GM12892 (cell line): ENCODE data around the gene CPSF2.

Experiments
- DNase-seq: peaks from one replicate; pipeline ENCODE4 v3.0.0; 2011; ENCODE audit not compliant: insufficient read length
- FAIRE-seq: peaks from 2 replicates; lab custom pipeline; 2011; peaks lifted over from hg19 to GRCh38; lab: Jason Lieb, UNC
- POLR2A ChIP-seq: IDR thresholded peaks from 2 replicates; pipeline ENCODE4 v1.6.1; 2011; ENCODE audit warnings: low read depth, low read length, control low read depth
- POLR2AphosphoS5 ChIP-seq: IDR thresholded peaks from 2 replicates; pipeline ENCODE4 v1.6.1; 2011; ENCODE audit warnings: low read depth, low read length, control low read depth
- TAF1 ChIP-seq: IDR thresholded peaks from 2 replicates; pipeline ENCODE4 v1.6.1; 2011; ENCODE audit warnings: low read depth, mild to moderate bottlenecking, control low read depth, low read length, borderline replicate concordance

CPSF2 gene

DNA sequence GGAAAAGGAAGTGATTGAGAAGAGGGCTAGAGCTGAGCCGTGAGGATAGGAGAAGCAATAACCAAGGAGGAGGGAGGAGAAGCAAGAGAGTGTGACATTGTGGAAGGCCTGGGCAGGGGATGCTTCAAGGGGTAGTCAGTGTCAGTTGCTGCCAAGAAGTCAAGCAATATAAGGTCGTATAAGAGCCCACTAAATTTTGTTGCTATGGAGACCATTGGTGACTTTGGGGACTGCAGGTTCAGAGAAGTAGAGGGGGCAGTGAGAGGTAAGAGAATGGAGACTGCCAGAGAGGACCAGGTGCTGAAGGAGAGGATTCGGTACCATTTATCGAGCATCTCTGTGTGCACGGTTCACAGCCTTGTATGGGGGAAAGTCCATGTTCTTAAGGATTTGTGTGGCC, 12.3 kb upstream of the CPSF2 start:
- no peak for DNase-seq
- FAIRE-seq: no peak

DNA sequence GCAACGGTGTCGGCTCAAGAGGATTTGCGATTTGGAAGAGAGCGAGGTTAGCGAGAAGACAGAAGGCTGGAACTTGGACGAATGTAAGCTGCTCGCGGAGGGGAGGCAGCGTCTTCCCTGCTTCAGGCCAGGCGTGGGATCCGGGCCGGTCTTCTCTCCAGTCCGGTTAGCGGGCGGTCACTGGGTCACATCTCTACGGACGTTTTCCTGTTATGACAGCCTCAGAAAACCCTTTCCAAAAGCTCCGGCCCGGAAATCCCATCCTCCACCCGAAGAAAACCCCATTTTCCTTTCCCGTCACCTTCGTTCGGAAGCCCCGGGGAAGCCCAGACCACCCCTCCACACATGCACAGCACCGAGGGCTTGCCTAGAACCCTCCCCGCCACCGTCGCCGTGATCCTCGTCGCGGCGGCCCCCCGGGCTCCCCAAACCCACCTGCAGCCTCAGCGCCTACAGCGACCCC, 531 bp upstream of the CPSF2 start:
- FAIRE-seq: no peak
- TF ChIP-seq POLR2A: no peak; the same call in 1 of the 2 replicates
- peak; percentile 73 for TF ChIP-seq POLR2AphosphoS5
- TF ChIP-seq TAF1: peak; percentile 40; the same call in 1 of the 2 replicates
- DNase-seq: no peak

More for the DNA sequence above, 12.3 kb upstream of the CPSF2 start:
- TF ChIP-seq POLR2AphosphoS5 (no peak), POLR2A (no peak), TAF1 (no peak)

DNA sequence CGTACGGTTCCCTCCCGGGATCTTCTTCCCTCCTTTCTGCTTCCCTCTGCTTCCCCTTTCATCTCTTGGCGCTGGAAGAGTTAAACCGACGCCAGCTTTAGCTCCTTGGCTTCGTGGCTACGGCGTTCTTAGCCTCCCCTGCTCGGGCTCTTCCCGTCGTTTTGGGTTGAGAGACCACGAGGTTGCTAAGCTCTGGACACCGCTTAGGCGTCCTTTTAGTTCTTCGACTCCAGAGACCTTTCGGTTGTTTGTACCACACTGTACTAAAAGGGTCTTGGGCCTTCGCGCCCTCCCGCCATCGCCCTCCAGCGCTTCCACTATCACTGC, 545 bp downstream of the CPSF2 start:
- peak; percentile 16 for DNase-seq
- FAIRE-seq: peak; percentile 24
- TF ChIP-seq POLR2AphosphoS5 (no peak), POLR2A (no peak), TAF1 (no peak)

DNA sequence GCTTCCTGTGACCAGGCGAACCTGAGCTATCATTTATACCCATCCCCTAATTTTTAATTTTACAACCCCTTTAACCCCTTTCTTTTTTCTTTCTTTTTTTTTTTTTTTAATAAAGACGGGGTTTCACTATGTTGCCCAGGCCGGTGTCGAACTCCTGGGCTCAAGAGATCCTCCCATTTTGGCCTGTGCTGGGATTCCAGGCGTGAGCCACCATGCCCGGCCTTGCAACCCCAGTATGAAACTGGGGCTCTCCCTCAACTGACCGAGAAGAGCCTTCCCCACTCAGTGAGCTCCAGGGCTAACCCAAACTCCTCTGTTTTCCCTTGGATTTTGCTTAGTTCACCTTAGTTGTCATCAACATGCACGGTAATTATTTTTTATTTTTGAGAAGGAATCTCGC, 992 bp downstream of the CPSF2 start:
- TF ChIP-seq POLR2A: no peak
- FAIRE-seq (no peak), DNase-seq (peak; percentile 10)

DNA sequence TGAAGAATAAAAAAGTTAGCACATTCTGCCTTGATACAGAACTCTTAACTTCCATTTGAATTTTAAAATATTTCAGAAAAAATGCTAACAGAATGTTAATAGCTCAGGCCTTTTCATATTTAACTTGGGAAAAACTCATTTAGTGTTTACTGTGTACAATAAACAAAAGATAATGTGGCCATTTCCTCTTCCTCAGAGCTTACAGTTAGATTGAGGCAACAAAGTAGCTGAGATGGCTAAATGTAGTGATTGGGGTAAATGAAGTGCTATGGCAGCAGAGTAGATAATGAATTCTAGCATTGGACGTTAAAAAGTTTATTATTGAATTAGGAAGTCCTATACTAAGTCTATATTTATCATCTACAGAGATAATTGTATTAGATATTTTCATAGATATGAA, 12.7 kb downstream of the CPSF2 start:
- DNase-seq (no peak), FAIRE-seq (no peak)
- TF ChIP-seq POLR2A: no peak
- no peak for TF ChIP-seq TAF1
- no peak for TF ChIP-seq POLR2AphosphoS5

DNA sequence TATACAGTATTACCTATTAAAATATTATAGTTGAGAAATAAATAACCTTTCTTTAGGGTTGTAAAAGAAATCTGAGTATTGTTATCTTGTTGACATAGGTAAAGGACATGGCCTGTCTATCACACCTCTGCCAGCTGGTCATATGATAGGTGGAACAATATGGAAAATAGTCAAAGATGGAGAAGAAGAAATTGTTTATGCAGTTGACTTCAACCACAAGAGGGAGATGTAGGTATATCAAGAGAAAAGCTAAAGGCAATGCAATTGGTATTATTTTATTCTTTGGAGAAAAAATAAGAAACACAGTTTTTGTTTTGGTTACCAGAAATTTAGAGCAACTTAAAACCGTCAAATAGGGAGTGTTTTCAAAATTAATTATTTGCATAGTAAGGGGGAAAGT, 13.5 kb downstream of the CPSF2 start:
- TF ChIP-seq TAF1 (no peak), POLR2AphosphoS5 (no peak), POLR2A (no peak)
- FAIRE-seq (no peak), DNase-seq (no peak)

DNA sequence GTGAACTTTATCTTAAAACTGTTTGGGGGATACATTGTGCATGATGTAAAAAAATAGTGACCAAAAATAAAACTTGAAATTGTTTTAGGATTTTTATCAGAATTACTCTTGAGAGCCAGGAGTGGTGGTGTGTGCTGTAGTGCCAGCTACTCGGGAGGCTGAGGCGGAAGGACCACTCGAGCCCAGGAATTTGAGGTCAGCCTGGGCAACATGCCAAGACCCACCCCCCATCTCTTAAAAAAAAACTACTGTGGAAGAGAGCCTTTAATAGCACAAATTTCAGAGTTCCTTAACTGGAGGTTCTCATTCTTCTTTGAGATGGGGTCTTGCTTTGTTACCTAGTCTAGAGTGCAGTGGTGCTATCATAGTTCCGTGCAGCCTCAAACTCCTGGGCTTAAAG, 21.5 kb downstream of the CPSF2 start:
- no peak for TF ChIP-seq POLR2A
- TF ChIP-seq TAF1: no peak
- no peak for TF ChIP-seq POLR2AphosphoS5
- DNase-seq: no peak
- no peak for FAIRE-seq

DNA sequence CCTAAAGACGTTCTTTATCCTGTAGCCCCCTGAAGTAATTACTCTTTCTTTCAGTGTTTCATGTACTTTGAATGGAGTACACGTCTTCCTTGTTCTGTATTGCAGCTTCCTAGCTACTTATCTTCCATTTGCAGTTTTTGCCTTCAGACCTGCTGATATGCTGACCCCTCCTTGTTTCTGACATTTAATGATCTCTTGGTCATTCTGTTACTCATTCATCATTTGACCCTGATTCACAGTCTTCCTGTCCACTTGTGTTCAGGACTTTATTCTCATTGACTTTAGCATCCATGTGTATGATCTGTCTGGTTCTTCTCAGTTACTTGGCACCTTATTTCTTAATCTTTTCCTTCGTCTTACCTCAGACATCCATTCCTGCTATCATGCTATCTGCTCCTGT, 22.2 kb downstream of the CPSF2 start:
- no peak for DNase-seq

DNA sequence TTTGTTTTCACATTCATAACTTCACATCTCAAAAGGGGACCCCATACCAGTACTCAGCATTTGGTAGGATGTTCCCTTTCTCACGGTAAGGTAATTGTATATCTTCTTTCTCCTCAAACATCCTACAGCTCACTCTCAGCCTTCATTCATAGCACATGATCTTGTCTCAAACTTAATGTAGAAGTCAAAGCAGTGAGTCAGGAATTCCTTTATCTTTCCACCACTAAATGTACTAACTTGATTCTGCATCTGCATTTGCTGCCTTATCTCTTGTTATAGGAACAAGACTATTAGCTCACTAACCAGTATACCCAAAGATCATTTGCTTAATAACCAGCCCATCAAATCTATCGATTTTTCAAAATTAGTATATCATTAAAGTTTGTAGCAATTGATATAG, 22.9 kb downstream of the CPSF2 start:
- DNase-seq: no peak
- FAIRE-seq: no peak
- no peak for TF ChIP-seq TAF1
- TF ChIP-seq POLR2A: no peak
- no peak for TF ChIP-seq POLR2AphosphoS5

More for the DNA sequence above, 22.2 kb downstream of the CPSF2 start:
- no peak for TF ChIP-seq POLR2A
- TF ChIP-seq TAF1: no peak
- TF ChIP-seq POLR2AphosphoS5: no peak
- no peak for FAIRE-seq

DNA sequence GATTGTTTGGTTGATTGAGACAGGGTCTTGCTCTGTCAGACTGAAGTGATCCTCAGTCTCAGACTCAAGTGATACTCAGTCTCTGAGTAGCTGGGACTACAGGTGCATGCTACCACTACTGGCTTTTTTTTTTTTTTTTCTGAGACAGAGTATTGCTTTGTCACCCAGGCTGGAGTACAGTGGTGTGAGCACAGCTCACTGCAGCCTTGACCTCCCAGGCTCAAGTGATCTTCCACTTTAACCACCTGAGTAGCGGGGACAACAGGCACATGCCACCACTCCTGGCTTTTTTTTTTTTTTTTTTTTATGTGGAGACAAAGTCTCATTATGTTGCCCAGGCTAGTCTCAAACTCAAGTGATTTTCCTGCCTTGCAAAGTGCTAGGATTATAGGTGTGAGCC, 31.8 kb downstream of the CPSF2 start:
- DNase-seq (no peak), FAIRE-seq (no peak)
- TF ChIP-seq POLR2A: no peak
- TF ChIP-seq POLR2AphosphoS5: no peak
- TF ChIP-seq TAF1: no peak

DNA sequence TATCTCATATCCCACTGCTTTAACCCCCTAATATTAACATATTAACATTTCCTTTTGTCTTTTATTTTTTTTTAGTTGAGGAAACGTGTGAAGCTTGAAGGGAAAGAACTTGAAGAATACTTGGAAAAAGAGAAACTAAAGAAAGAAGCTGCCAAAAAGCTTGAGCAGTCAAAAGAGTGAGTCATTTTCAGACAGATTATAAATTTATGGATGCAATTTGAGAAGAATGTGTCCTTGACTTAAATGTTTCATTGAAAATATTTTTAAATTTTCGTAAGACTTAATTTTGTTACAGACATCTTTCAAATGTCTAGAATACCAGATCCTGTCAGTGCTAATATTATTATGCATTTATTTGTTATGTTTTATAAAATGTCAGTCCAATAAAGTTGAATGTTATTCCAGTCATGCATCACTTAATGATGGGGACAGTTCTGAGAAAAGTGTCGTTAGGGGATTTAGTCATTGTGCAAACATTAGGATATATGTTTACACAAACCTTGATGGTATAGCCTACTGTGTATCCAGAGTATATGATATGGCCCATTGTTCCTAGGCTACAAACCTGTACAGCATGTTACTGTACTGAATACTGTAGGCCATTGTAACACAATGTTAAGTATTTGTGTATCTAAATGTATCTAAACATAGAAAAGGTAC, 32.6 kb downstream of the CPSF2 start:
- FAIRE-seq: no peak
- TF ChIP-seq TAF1: no peak
- no peak for TF ChIP-seq POLR2A
- no peak for TF ChIP-seq POLR2AphosphoS5

DNA sequence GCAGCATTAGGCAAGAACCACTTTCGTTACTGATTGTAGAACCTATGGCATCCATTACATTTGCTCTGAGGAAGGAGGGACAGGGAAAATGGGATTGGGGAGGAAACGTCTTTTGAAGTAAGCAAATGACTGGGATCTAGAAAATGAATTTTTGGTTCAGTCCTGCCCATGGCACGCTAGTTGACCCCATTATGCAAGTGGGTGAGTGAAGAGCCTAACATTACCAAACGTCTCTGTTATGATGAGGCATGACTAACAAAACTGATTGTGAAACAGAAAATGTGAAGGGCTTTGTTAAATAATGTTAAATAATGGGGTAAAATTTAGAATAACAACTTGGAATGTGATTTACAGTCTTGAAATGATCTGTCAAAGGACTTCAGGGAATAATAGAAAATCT, 38.9 kb downstream of the CPSF2 start:
- DNase-seq (no peak), FAIRE-seq (no peak)
- no peak for TF ChIP-seq POLR2A
- no peak for TF ChIP-seq POLR2AphosphoS5
- no peak for TF ChIP-seq TAF1

More for the DNA sequence above, 32.6 kb downstream of the CPSF2 start:
- no peak for DNase-seq
